GM12878 (cell line): Measurements from ENCODE around the gene DNAJC7. TPM values are rescaled to one million over a fixed set of nuclear protein-coding genes. Genes with fewer than 3 reads are reported as not detected.

Experiments
- ATAC-seq: fragments of 200-7000 bp; cut with Tn5 transposase; 3 replicates; pipeline ENCODE4 v1.9.1; 2020; ENCODE audit warnings: mild to moderate bottlenecking, moderate library complexity
- Bru-seq: library from RNA; stranded (reverse); fragments of 400-500 nt; gene quantifications from one replicate; lab custom pipeline; 2021; lab: Mats Ljungman, UMichigan
- BruChase-seq, 2 experiments: library from RNA; stranded (reverse); fragments of 400-500 nt; gene quantifications; one replicate each; lab custom pipeline; 2021; lab: Mats Ljungman, UMichigan
- BruUV-seq: library from RNA; stranded (reverse); fragments of 400-500 nt; replicated peaks from 2 replicates; lab custom pipeline; 2021; lab: Mats Ljungman, UMichigan
- CTCF ChIA-PET: fragments of 300-600 bp; sonication (Branson Sonifier 250); formaldehyde crosslinking; extraction: SDS; loops from one replicate; lab custom pipeline; 2021; ENCODE audit warnings: inconsistent platforms; lab: Yijun Ruan, JAX
- POLR2A ChIA-PET: fragments of 350-600 bp; formaldehyde crosslinking; extraction: SDS; loops from one replicate; lab custom pipeline; 2021; ENCODE audit warnings: inconsistent platforms; lab: Charles Lee
- RAD21 ChIA-PET: fragments of 300-600 bp; sonication (Branson Sonifier 250); formaldehyde crosslinking; loops from one replicate; lab custom pipeline; 2023; ENCODE audit warnings: antibody characterized with exemption; ENCODE audit not compliant: unreplicated experiment; lab: Charles Lee
- SMC1A ChIA-PET: fragments of 300-600 bp; sonication (Branson Sonifier 250); formaldehyde crosslinking; loops from one replicate; lab custom pipeline; 2023; ENCODE audit not compliant: unreplicated experiment, uncharacterized antibody; lab: Charles Lee
- DNase-seq: peaks from one replicate; pipeline ENCODE4 v3.0.0-alpha.2; 2011; ENCODE audit warnings: low read depth, low spot score
- FAIRE-seq: peaks from 3 replicates; lab custom pipeline; 2011; peaks lifted over from hg19 to GRCh38; lab: Jason Lieb, UNC
- H2AFZ ChIP-seq: 2 replicates; pipeline ENCODE4 v1.6.0; 2011; ENCODE audit warnings: low read depth, low read length, control low read depth; ENCODE audit not compliant: control insufficient read depth
- H3K27ac ChIP-seq: 2 replicates; pipeline ENCODE4 v1.5.1; 2011; ENCODE audit warnings: control low read depth; ENCODE audit not compliant: control insufficient read depth, insufficient read depth
- H3K27me3 ChIP-seq, 2 experiments: replicated peaks in 1 of 2; 2 replicates each; pipeline versions ENCODE4 v1.6.0 to v1.6.1; 2011; ENCODE audit warnings: low read length in 1 of 2; ENCODE audit not compliant: control insufficient read depth in 2 of 2, insufficient read depth in 2 of 2
- H3K36me3 ChIP-seq, 2 experiments: 2 replicates each; pipeline ENCODE4 v1.5.1; 2011; ENCODE audit warnings: low read length in 1 of 2; ENCODE audit not compliant: control insufficient read depth in 2 of 2, insufficient read depth in 2 of 2
- H3K4me1 ChIP-seq: 2 replicates; pipeline ENCODE4 v1.6.1; 2011; ENCODE audit warnings: mild to moderate bottlenecking, low read length, moderate library complexity, mixed read lengths; ENCODE audit not compliant: control insufficient read depth, insufficient read depth
- H3K4me2 ChIP-seq: 2 replicates; pipeline ENCODE4 v1.6.0; 2011; ENCODE audit warnings: control low read depth; ENCODE audit not compliant: control insufficient read depth, insufficient read depth
- H3K4me3 ChIP-seq: fragments of 200-600 bp; sonication (generic); 2 replicates; pipeline ENCODE4 v1.5.1; 2016
- H3K79me2 ChIP-seq: 2 replicates; pipeline ENCODE4 v1.6.0; 2011; ENCODE audit warnings: low read length; ENCODE audit not compliant: control insufficient read depth, insufficient read depth
- H3K9ac ChIP-seq: 2 replicates; pipeline ENCODE4 v1.8.0; 2011; ENCODE audit warnings: low read length, control low read depth, mixed read lengths; ENCODE audit not compliant: control insufficient read depth, insufficient read depth
- H3K9me3 ChIP-seq: replicated peaks from 3 replicates; pipeline ENCODE4 v1.5.1; 2011; ENCODE audit warnings: mild to moderate bottlenecking, low read length; ENCODE audit not compliant: control insufficient read depth, insufficient read depth
- H4K20me1 ChIP-seq: 2 replicates; pipeline ENCODE4 v1.6.0; 2011; ENCODE audit not compliant: control insufficient read depth, insufficient read depth
- ESRRA ChIP-seq: IDR thresholded peaks from 2 replicates; pipeline ENCODE4 v1.6.1; 2012; ENCODE audit warnings: mild to moderate bottlenecking, low read length, improper control_type of control experiment
- NFYA ChIP-seq: IDR thresholded peaks from 2 replicates; pipeline ENCODE4 v1.6.1; 2011; ENCODE audit warnings: low read depth, mild to moderate bottlenecking, low read length, improper control_type of control experiment, borderline replicate concordance
- NFYB ChIP-seq: IDR thresholded peaks from 2 replicates; pipeline ENCODE4 v1.6.1; 2011; ENCODE audit warnings: low read depth, mild to moderate bottlenecking, low read length, improper control_type of control experiment, moderate library complexity; ENCODE audit not compliant: insufficient read depth
- SIN3A ChIP-seq: IDR thresholded peaks from 2 replicates; pipeline ENCODE4 v1.6.1; 2012; ENCODE audit warnings: low read depth, low read length, improper control_type of control experiment
- SMAD1 ChIP-seq: fragments of 450-650 bp; IDR thresholded peaks from 2 replicates; pipeline ENCODE4 v1.6.1; 2018; ENCODE audit warnings: mild to moderate bottlenecking, low read depth; ENCODE audit not compliant: partially characterized antibody
- SUPT20H ChIP-seq: IDR thresholded peaks from 2 replicates; pipeline ENCODE4 v1.6.1; 2011; ENCODE audit warnings: low read depth, mild to moderate bottlenecking, low read length, moderate library complexity, borderline replicate concordance; ENCODE audit not compliant: control insufficient read depth
- TCF12 ChIP-seq: IDR thresholded peaks from 2 replicates; pipeline ENCODE4 v1.6.1; 2011; ENCODE audit warnings: low read depth, mild to moderate bottlenecking, low read length
- WGBS: methylation state at CpG from one replicate; pipeline ENCODE4 v1.1.6; 2016; ENCODE audit warnings: low lambda C conversion rate; ENCODE audit not compliant: insufficient replicate concordance, insufficient coverage; ENCODE audit errors: missing lambda C conversion rate; 5-methylcytosine and 5-hydroxymethylcytosine counted together
- in situ Hi-C: fragments of 300-500 bp; cut with MboI; formaldehyde crosslinking; loops from 9 replicates; pipeline ENCODE4 v1.14.3; 2018; ENCODE audit warnings: mixed read lengths
- intact Hi-C: fragments of 100-400 bp; cut with micrococcal nuclease; formaldehyde crosslinking; loops from one replicate; pipeline ENCODE4 v1.14.2; 2022; ENCODE audit not compliant: unreplicated experiment
- long read RNA-seq, 2 experiments: library from polyadenylated mRNA; unstranded; transcript quantifications; one replicate each; pipeline ENCODE4 v2.0.0, GENCODE V29; 2019 to 2020
- polyA minus RNA-seq, 3 experiments: library from RNA; depleted of rRNA, polyadenylated mRNA; stranded (reverse); fragments of >200 nt; gene quantifications; 2 replicates each; pipeline ENCODE4 v1.2.3, GENCODE V29; 2011
- polyA plus RNA-seq, 11 experiments: library from polyadenylated mRNA; depleted of rRNA in 4 of 11; unstranded in 6 of 11; stranded (reverse) in 5 of 11; fragments of >200 nt; fragmentation: Nextera tagmentation in 4 of 11; fragmentation: Illumina TruSeq in 1 of 11; extraction: Ambion mirVana in 4 of 11; extraction: Trizol in 1 of 11; gene quantifications; 1 replicate in 1 of 11; 2 replicates in 10 of 11; pipeline versions ENCODE4 v1.2.1 to v1.2.3, GENCODE V29; 2011 to 2016; ENCODE audit warnings: inconsistent platforms in 2 of 11, missing spikeins in 2 of 11, low read depth in 1 of 11
- total RNA-seq, 4 experiments: library from RNA; depleted of rRNA in 3 of 4; stranded (reverse); fragments of >200 nt in 3 of 4; fragmentation: Illumina TruSeq in 1 of 4; extraction: Trizol in 1 of 4; gene quantifications; 2 replicates each; pipeline versions ENCODE4 v1.2.1 to v1.2.3, GENCODE V29; 2013 to 2021
- TF ChIP-seq, protein P1 (sequence below): fragments of 450-650 bp; IDR thresholded peaks from 2 replicates; pipeline ENCODE4 v1.6.1; 2016; ENCODE audit warnings: mild to moderate bottlenecking
- TF ChIP-seq, protein P2 (sequence below): fragments of 450-650 bp; IDR thresholded peaks from 2 replicates; pipeline ENCODE4 v1.6.1; 2017; ENCODE audit warnings: antibody characterized with exemption, mild to moderate bottlenecking, moderate library complexity

DNAJC7 gene, protein sequence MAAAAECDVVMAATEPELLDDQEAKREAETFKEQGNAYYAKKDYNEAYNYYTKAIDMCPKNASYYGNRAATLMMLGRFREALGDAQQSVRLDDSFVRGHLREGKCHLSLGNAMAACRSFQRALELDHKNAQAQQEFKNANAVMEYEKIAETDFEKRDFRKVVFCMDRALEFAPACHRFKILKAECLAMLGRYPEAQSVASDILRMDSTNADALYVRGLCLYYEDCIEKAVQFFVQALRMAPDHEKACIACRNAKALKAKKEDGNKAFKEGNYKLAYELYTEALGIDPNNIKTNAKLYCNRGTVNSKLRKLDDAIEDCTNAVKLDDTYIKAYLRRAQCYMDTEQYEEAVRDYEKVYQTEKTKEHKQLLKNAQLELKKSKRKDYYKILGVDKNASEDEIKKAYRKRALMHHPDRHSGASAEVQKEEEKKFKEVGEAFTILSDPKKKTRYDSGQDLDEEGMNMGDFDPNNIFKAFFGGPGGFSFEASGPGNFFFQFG
- total RNA-seq (2013; cell fraction: nucleolus; rRNA removed), result 134 and 138 TPM in 2 replicates
- total RNA-seq (2014; rRNA removed) (70.2 and 70.4 TPM in 2 replicates), total RNA-seq (2014; rRNA removed; fragmentation: Illumina TruSeq; extraction: Trizol) (156 and 173 TPM in 2 replicates), total RNA-seq (2021) (104 and 113 TPM in 2 replicates), polyA plus RNA-seq (2011; rRNA removed) (60.1 and 72.4 TPM in 2 replicates), polyA plus RNA-seq (2014; fragmentation: Illumina TruSeq; extraction: Trizol) (164 and 196 TPM in 2 replicates), polyA plus RNA-seq (2014; fragmentation: Nextera tagmentation; extraction: Ambion mirVana) (10 to 100 TPM; 61.2 to 70.3 TPM), polyA plus RNA-seq (2014; rRNA removed) (89.6 and 91.8 TPM in 2 replicates), polyA plus RNA-seq (2016; fragmentation: Nextera tagmentation; extraction: Ambion mirVana) (100 to 1,000 TPM in 1 of 2 experiments, 10 to 100 TPM in 1; 97.9 to 103 TPM), polyA minus RNA-seq (2011; rRNA and poly(A)+ RNA removed) (56.9 and 58.7 TPM in 2 replicates), Bru-seq, nascent RNA (percentile 88 among the genes with signal in this experiment), BruChase-seq, experiment 1, labeled RNA remaining after a 6-hour chase (percentile 89 among the genes with signal in this experiment), BruChase-seq, experiment 2, labeled RNA remaining after a 2-hour chase (percentile 89 among the genes with signal in this experiment)
- 65.9 TPM for polyA plus RNA-seq (2011; ENCODE audit: low read depth)
- polyA plus RNA-seq (2011; cell fraction: cytosol; rRNA removed), result 33.8 and 35.1 TPM in 2 replicates
- polyA plus RNA-seq (2011; cell fraction: nucleus; rRNA removed), result 35.8 and 40.3 TPM in 2 replicates
- 89.4 and 91.4 TPM in 2 replicates for polyA plus RNA-seq (2012)
- 30.2 and 35.3 TPM in 2 replicates for polyA minus RNA-seq (2011; cell fraction: cytosol; rRNA and poly(A)+ RNA removed)
- polyA minus RNA-seq (2011; cell fraction: nucleus; rRNA and poly(A)+ RNA removed), result 43.6 and 51.0 TPM in 2 replicates
- long read RNA-seq, experiment 1, transcript DNAJC7-203 (14 exons, 2,022 nt), result major isoform, 78 of 108 reads
- long read RNA-seq, experiment 1, partial matches to known transcripts, result 23 of 108 reads
- long read RNA-seq, experiment 1, other reads (novel, unspliced or antisense), result 6 of 108 reads
- long read RNA-seq, experiment 2, transcript DNAJC7-203 (14 exons, 2,022 nt), result major isoform, 140 of 404 reads
- long read RNA-seq, experiment 2, partial matches to known transcripts, result 241 of 404 reads
- long read RNA-seq, experiment 2, other reads (novel, unspliced or antisense), result 22 of 404 reads

DNA sequence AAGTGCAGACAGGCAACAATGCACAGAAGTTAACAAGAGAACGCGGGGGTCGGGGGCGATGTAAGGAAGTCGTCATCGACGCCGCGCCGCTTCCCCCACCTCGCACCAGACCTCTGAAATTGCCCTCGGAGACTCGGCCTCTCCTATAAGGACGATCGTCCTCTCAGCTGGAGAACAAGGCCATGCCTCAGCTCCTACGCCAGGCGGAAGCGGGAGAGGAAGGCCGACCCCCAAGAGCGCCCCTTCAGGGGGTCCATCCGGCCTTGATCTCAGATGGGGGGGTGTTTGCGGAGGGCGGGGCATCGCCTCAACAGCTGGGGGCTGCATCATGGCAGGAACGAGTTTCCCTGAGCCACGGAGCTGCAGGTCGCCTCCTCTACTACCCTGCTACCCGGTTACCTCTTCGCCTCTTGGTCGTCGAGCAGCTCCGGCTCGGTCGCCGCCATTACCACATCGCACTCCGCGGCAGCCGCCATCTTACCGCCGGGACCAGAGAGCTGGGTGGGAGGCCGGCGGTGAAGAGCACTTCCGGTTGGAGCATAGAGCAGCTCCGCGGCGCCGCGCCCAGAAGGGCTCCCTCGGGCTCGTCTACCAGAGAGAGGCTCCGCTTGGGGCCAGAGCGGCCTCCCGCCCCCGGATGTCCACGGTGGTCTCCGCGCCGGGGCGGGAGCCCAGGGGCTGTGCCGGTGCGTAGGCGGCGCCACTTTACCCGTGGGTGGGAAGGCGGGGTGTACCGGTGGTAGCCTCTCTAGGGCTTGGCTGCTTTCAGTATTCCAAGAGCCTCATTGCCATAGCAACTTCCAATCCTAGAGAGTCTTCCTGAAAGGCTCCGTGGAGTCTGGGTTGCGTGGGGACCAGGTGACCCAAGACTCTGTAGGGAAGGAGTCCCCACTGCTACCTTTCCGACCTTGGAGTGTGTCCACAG lies at the start of gene DNAJC7:
TSS of gene DNAJC7 (minus strand) at position 499 of the 925 bp plus-strand sequence. CDS start at position 476, 23 bp downstream.
- Histone ChIP-seq H3K4me3 (peak within 1 kb of the TSS; percentile 85), H3K4me1 (peaks cover 23% of the 10 kb centered on the region), H3K36me3 (no peaks in the 10 kb centered on the region; a peak in 1 of 4 replicates), H4K20me1 (no peaks in the 10 kb centered on the region), H3K79me2 (peaks cover 70% of the 10 kb centered on the region), H2AFZ (peak within 1 kb of the TSS; percentile 95), H3K9ac (peak within 1 kb of the TSS; percentile 99), H3K27me3 (no peaks in the 10 kb centered on the region), H3K9me3 (no peaks in the 10 kb centered on the region), H3K27ac (peak within 1 kb of the TSS; percentile 97), H3K4me2 (peak within 1 kb of the TSS; percentile 97)
- in situ Hi-C loops, result loop anchor here (25.0 kb wide), 1 partner anchor 1195 kb away; the partner anchor contains the start of gene TMEM106A
- TSS peak; percentile 80 for BruUV-seq
- intact Hi-C loops, result loop anchor here (2.0 kb wide), 1 partner anchor 50 kb away; the partner anchor contains the start of gene CNP
- CTCF ChIA-PET, result interaction anchor here (0.6 to 5.6 kb wide), 20 partner anchors 9 to 389 kb away, joined by 3 to 85 read pairs (median 5); partner anchors contain the start of genes ACLY, CNP, DHX58 and KCNH4
- FAIRE-seq (peak; percentile 27), ATAC-seq (peak; percentile 91), DNase-seq (peak; percentile 53)
- WGBS, result 1% methylated on average over 68 of the region's 70 CpGs
- RAD21 ChIA-PET, result interaction anchor here (0.6 to 6.6 kb wide), 13 partner anchors 9 to 164 kb away, joined by 3 to 53 read pairs (median 5); partner anchors contain the start of genes ACLY, CNP and DHX58
- POLR2A ChIA-PET, result interaction anchor here (0.5 to 3.2 kb wide), 18 partner anchors 13 to 164 kb away, joined by 3 to 45 read pairs (median 4); partner anchors contain the start of genes ACLY, CNP, DHX58 and KAT2A
- SMC1A ChIA-PET, result interaction anchor here (0.7 to 2.5 kb wide), 10 partner anchors 8 to 176 kb away, joined by 3 to 19 read pairs (median 4); partner anchors contain the start of genes CNP and DHX58
- TF ChIP-seq, protein P1, sequence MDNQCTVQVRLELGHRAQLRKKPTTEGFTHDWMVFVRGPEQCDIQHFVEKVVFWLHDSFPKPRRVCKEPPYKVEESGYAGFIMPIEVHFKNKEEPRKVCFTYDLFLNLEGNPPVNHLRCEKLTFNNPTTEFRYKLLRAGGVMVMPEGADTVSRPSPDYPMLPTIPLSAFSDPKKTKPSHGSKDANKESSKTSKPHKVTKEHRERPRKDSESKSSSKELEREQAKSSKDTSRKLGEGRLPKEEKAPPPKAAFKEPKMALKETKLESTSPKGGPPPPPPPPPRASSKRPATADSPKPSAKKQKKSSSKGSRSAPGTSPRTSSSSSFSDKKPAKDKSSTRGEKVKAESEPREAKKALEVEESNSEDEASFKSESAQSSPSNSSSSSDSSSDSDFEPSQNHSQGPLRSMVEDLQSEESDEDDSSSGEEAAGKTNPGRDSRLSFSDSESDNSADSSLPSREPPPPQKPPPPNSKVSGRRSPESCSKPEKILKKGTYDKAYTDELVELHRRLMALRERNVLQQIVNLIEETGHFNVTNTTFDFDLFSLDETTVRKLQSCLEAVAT, result peak; percentile 94
- TF ChIP-seq NFYA, result no peak
- no peak for TF ChIP-seq ESRRA
- no peak for TF ChIP-seq SMAD1
- TF ChIP-seq TCF12, result no peak; the same call in 1 of the 2 replicates
- no peak for TF ChIP-seq SUPT20H
- TF ChIP-seq NFYB, result no peak
- TF ChIP-seq, protein P2, sequence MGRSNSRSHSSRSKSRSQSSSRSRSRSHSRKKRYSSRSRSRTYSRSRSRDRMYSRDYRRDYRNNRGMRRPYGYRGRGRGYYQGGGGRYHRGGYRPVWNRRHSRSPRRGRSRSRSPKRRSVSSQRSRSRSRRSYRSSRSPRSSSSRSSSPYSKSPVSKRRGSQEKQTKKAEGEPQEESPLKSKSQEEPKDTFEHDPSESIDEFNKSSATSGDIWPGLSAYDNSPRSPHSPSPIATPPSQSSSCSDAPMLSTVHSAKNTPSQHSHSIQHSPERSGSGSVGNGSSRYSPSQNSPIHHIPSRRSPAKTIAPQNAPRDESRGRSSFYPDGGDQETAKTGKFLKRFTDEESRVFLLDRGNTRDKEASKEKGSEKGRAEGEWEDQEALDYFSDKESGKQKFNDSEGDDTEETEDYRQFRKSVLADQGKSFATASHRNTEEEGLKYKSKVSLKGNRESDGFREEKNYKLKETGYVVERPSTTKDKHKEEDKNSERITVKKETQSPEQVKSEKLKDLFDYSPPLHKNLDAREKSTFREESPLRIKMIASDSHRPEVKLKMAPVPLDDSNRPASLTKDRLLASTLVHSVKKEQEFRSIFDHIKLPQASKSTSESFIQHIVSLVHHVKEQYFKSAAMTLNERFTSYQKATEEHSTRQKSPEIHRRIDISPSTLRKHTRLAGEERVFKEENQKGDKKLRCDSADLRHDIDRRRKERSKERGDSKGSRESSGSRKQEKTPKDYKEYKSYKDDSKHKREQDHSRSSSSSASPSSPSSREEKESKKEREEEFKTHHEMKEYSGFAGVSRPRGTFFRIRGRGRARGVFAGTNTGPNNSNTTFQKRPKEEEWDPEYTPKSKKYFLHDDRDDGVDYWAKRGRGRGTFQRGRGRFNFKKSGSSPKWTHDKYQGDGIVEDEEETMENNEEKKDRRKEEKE, result no peak
- peak; percentile 65 for TF ChIP-seq SIN3A
